ENCODE data around the gene NFE2L2. TPM values are rescaled to one million over a fixed set of nuclear protein-coding genes. Genes with fewer than 3 reads are reported as not detected.
A peak's percentile ranks its signal among the peaks of the same experiment; 100 is the strongest.

The NFE2L2 gene
- total and polyA plus RNA-seq, 2 donors (not counting 3 experiments of a cell fraction or from before 2014, with no cell fraction given) = 57.1 to 66.2 TPM

GRCh38 chr2:177264209-177264692 lies 276 bp downstream of the NFE2L2 start:
- H2AFZ ChIP-seq (ENCODE audit: low read depth, low read length) = peak overlapping the region; percentile 21
- peak overlapping the region; percentile 94 for H3K27ac ChIP-seq (ENCODE audit: insufficient read depth, low read depth, low read length)
- no peaks in the 10 kb centered on the region for H3K9me1 ChIP-seq (replicated peaks; ENCODE audit: control insufficient read depth, extremely low read depth, insufficient read depth, low read length)
- DNase-seq (ENCODE audit: low read depth, low spot score) (no peak), FAIRE-seq (no peak)
- POLR2A ChIA-PET = interaction anchor here (0.6 to 2.9 kb wide), 8 partner anchors 9 to 1142 kb away, joined by 3 to 12 read pairs (median 4); partner anchors contain the start of genes HNRNPA3 and HOXD9
- peaks cover 50% of the 10 kb centered on the region for H3K79me2 ChIP-seq (ENCODE audit: control insufficient read depth, insufficient read depth, low read length)
- no peak for TF ChIP-seq CTCF (IDR thresholded peaks at IDR 0.05; ENCODE audit: extremely low read depth in 1 of 2, insufficient read depth in 1 of 2, low read depth in 1 of 2, low read length in 2 of 2)
- H3K4me3 ChIP-seq (replicated peaks in 1 of 3; ENCODE audit: insufficient read depth in 1 of 3, low read depth in 1 of 3, low read length in 3 of 3) = peak overlapping the region; percentile 28 to 98 (median 79)
- dilution Hi-C loops (cut with MboI; ENCODE audit: extremely low pct_ligation_motif_present, low sequenced_read_pairs) = no loop called here
- H3K4me1 ChIP-seq (ENCODE audit: control insufficient read depth, extremely low read depth, insufficient read depth, low read length) = peaks cover 27% of the 10 kb centered on the region
- H3K36me3 ChIP-seq (ENCODE audit: control insufficient read depth in 2 of 2, extremely low read depth in 1 of 2, insufficient read depth in 2 of 2, low read length in 2 of 2) = no peaks in the 10 kb centered on the region
- no peak overlapping the region for H3K4me2 ChIP-seq (ENCODE audit: insufficient read depth, low read length)
- H4K20me1 ChIP-seq (replicated peaks; ENCODE audit: control insufficient read depth, extremely low read depth, insufficient read depth, low read length) = peaks cover 10% of the 10 kb centered on the region
- intact Hi-C loops (cut with micrococcal nuclease) = loop anchor here (1.0 to 5.0 kb wide), 4 partner anchors 37 to 460 kb away; a partner anchor contains a TSS
- BruUV-seq (replicated peaks) = no TSS peak
- CTCF ChIA-PET = interaction anchor here (0.8 to 4.8 kb wide), 33 partner anchors 9 to 499 kb away, joined by 3 to 136 read pairs (median 7); partner anchors contain the start of genes AGPS and HNRNPA3
- no peaks in the 10 kb centered on the region for H3K9me3 ChIP-seq (replicated peaks; ENCODE audit: control insufficient read depth, insufficient read depth, low read length)
- peak overlapping the region; percentile 97 for H3K9ac ChIP-seq (replicated peaks; ENCODE audit: extremely low read depth, insufficient read depth, low read length)
- no peaks in the 10 kb centered on the region for H3K27me3 ChIP-seq (ENCODE audit: control insufficient read depth in 2 of 2, insufficient read depth in 2 of 2, low read length in 2 of 2)

GRCh38 chr2:177263451-177264208 lies 897 bp downstream of the NFE2L2 start:
- peak; percentile 97 for DNase-seq (ENCODE audit: low read depth, low spot score)
- H3K4me3 ChIP-seq (replicated peaks in 1 of 3; ENCODE audit: insufficient read depth in 1 of 3, low read depth in 1 of 3, low read length in 3 of 3) = peak overlapping the region; percentile 79 to 98 (median 90)
- no TSS peak for BruUV-seq (replicated peaks)

More at GRCh38 chr2:177263451-177264208, 897 bp downstream of the NFE2L2 start:
- Histone ChIP-seq H3K36me3 (ENCODE audit: control insufficient read depth in 2 of 2, extremely low read depth in 1 of 2, insufficient read depth in 2 of 2, low read length in 2 of 2) (peaks cover 0 to 2% of the 10 kb centered on the region in 2 experiments), H3K9ac (replicated peaks; ENCODE audit: extremely low read depth, insufficient read depth, low read length) (peak overlapping the region; percentile 97), H3K9me3 (replicated peaks; ENCODE audit: control insufficient read depth, insufficient read depth, low read length) (no peaks in the 10 kb centered on the region), H3K9me1 (replicated peaks; ENCODE audit: control insufficient read depth, extremely low read depth, insufficient read depth, low read length) (no peaks in the 10 kb centered on the region), H3K4me2 (ENCODE audit: insufficient read depth, low read length) (peak overlapping the region; percentile 100), H3K79me2 (ENCODE audit: control insufficient read depth, insufficient read depth, low read length) (peaks cover 56% of the 10 kb centered on the region), H3K27me3 (ENCODE audit: control insufficient read depth in 2 of 2, insufficient read depth in 2 of 2, low read length in 2 of 2) (no peaks in the 10 kb centered on the region), H2AFZ (ENCODE audit: low read depth, low read length) (peak overlapping the region; percentile 18), H3K27ac (ENCODE audit: insufficient read depth, low read depth, low read length) (peak overlapping the region; percentile 94), H4K20me1 (replicated peaks; ENCODE audit: control insufficient read depth, extremely low read depth, insufficient read depth, low read length) (peaks cover 10% of the 10 kb centered on the region), H3K4me1 (ENCODE audit: control insufficient read depth, extremely low read depth, insufficient read depth, low read length) (peaks cover 27% of the 10 kb centered on the region)
- POLR2A ChIA-PET = interaction anchor here (0.7 to 2.9 kb wide), 8 partner anchors 9 to 1141 kb away, joined by 3 to 12 read pairs (median 4); partner anchors contain the start of genes HNRNPA3 and HOXD9
- TF ChIP-seq GATA2 (IDR thresholded peaks at IDR 0.05; ENCODE audit: insufficient read depth, insufficient read length, low read depth, low read length) (peak; percentile 22), POLR2AphosphoS5 (IDR thresholded peaks at IDR 0.05; ENCODE audit: insufficient read depth, low read depth, low read length) (peak; percentile 93), MYC (IDR thresholded peaks at IDR 0.05; ENCODE audit: low read depth, low read length) (peak; percentile 95), JUN (IDR thresholded peaks at IDR 0.05; ENCODE audit: borderline replicate concordance, insufficient read depth, insufficient read length, low read depth) (no peak), EZH2 (IDR thresholded peaks at IDR 0.05; ENCODE audit: borderline replicate concordance, low read depth, low read length, severe bottlenecking) (no peak), MAX (IDR thresholded peaks at IDR 0.05; ENCODE audit: insufficient read depth, insufficient read length) (peak; percentile 84), FOS (IDR thresholded peaks at IDR 0.05; ENCODE audit: borderline replicate concordance, insufficient read depth, low read length) (no peak), POLR2A (IDR thresholded peaks at IDR 0.05; ENCODE audit: low read depth, low read length) (peak; percentile 84), CTCF (IDR thresholded peaks at IDR 0.05; ENCODE audit: extremely low read depth in 1 of 2, insufficient read depth in 1 of 2, low read depth in 1 of 2, low read length in 2 of 2) (peak; percentile 91 to 98)
- CTCF ChIA-PET = interaction anchor here (0.6 to 4.8 kb wide), 41 partner anchors 9 to 500 kb away, joined by 3 to 136 read pairs (median 5); partner anchors contain the start of genes AGPS and HNRNPA3
- dilution Hi-C loops (cut with MboI; ENCODE audit: extremely low pct_ligation_motif_present, low sequenced_read_pairs) = no loop called here
- FAIRE-seq = peak; percentile 85
- intact Hi-C loops (cut with micrococcal nuclease) = loop anchor here (1.0 to 5.0 kb wide), 13 partner anchors 9 to 1134 kb away; partner anchors contain the start of genes HNRNPA3 and HOXD8
